ENCODE measurements around the gene KLHL5.

- TF ChIP-seq EZH2 (IDR thresholded peaks at IDR 0.05; ENCODE audit: low read depth) (no peak), CTCF (conservative IDR thresholded peaks at IDR 0.05) (no peak)
Observed at GRCh38 chr4:39044364-39044955, 17.6 kb upstream of the KLHL5 start.

Data from PC-9 (cell line).